Transverse colon (tissue), 4 donors: Measurements from ENCODE around the gene PDE3B. TPM values are rescaled to one million over a fixed set of nuclear protein-coding genes. Genes with fewer than 3 reads are reported as not detected.
A peak's percentile ranks its signal among the peaks of the same experiment; 100 is the strongest.
"Not testable (repeated sequence)": the region's sequence is repeated elsewhere in the genome, so short reads cannot be mapped to it uniquely, and the experiment has no call there.

ENCODE experiments used
- DNase-seq: peaks from one replicate; pipeline ENCODE4 v3.0.0-alpha.2; 2019
- H3K27ac ChIP-seq, 4 donors: fragments of 200-600 bp; sonication (generic); 2 replicates each; pipeline ENCODE4 v1.5.1; 2016 to 2018; ENCODE audit warnings: inconsistent platforms in 4 of 4
- H3K27me3 ChIP-seq: fragments of 200-600 bp; sonication (generic); 2 replicates; pipeline ENCODE4 v1.5.1; 2017; ENCODE audit warnings: inconsistent platforms
- H3K36me3 ChIP-seq, 4 donors: fragments of 200-600 bp; sonication (generic); 2 replicates each; pipeline ENCODE4 v1.5.1; 2017 to 2019; ENCODE audit warnings: inconsistent platforms in 4 of 4
- H3K4me1 ChIP-seq, 4 donors: fragments of 200-600 bp; sonication (generic); 2 replicates each; pipeline ENCODE4 v1.5.1; 2017 to 2020; ENCODE audit warnings: inconsistent platforms in 4 of 4
- H3K4me3 ChIP-seq, 4 donors: fragments of 200-600 bp; sonication (generic); 1 replicate in 1 of 4; 2 replicates in 3 of 4; pipeline versions ENCODE4 v1.5.1 to v1.6.1; 2017 to 2019; ENCODE audit warnings: inconsistent platforms in 4 of 4
- H3K9me3 ChIP-seq, 2 donors: fragments of 200-600 bp; sonication (generic); 2 replicates each; pipeline ENCODE4 v1.5.1; 2017 to 2019; ENCODE audit warnings: inconsistent platforms in 2 of 2
- EP300 ChIP-seq: sonication (generic); formaldehyde crosslinking; IDR thresholded peaks from one replicate; pipeline ENCODE4 v1.6.1; 2017; ENCODE audit warnings: antibody characterized with exemption, low read depth
- POLR2A ChIP-seq: fragments of 450-650 bp; IDR thresholded peaks from one replicate; pipeline ENCODE4 v1.6.1; 2016; ENCODE audit warnings: antibody characterized with exemption, mild to moderate bottlenecking, moderate library complexity
- POLR2AphosphoS5 ChIP-seq, 3 donors: sonication (generic); formaldehyde crosslinking; IDR thresholded peaks; one replicate each; pipeline ENCODE4 v1.6.1; 2016; ENCODE audit warnings: antibody characterized with exemption in 3 of 3
- WGBS, 2 donors: methylation state at CpG; one replicate each; pipeline ENCODE4 v1.1.5; 2018; ENCODE audit warnings: low coverage in 1 of 2; 5-methylcytosine and 5-hydroxymethylcytosine counted together
- in situ Hi-C, 4 donors: fragments of 200-750 bp; cut with MboI; loops; one replicate each; pipeline versions ENCODE4 v1.15.0 to v1.15.1; 2017; ENCODE audit warnings: low sequenced_read_pairs in 3 of 4, low pct_ligation_motif_present in 1 of 4, low pct_unique_long_range_greater_than_20kb in 1 of 4
- intact Hi-C: fragments of 100-400 bp; cut with DNase I; formaldehyde crosslinking; loops from one replicate; pipeline ENCODE4 v1.15.1; 2023; ENCODE audit warnings: low total_unique reads
- total RNA-seq, 4 donors: library from RNA; depleted of rRNA; stranded (reverse); fragments of >200 nt; gene quantifications; one replicate each; pipeline ENCODE4 v1.1.0, GENCODE V29; 2016
- TF ChIP-seq, protein P1 (sequence below), 5 experiments: fragments of 200-600 bp in 3 of 5; fragments of 450-650 bp in 2 of 5; sonication (generic) in 3 of 5; IDR thresholded peaks; 1 replicate in 2 of 5; 2 replicates in 3 of 5; pipeline ENCODE4 v1.5.1; 2016 to 2017; ENCODE audit warnings: antibody characterized with exemption in 5 of 5, inconsistent platforms in 3 of 5, mild to moderate bottlenecking in 2 of 5, moderate library complexity in 1 of 5

Gene PDE3B
- total RNA-seq, 4 donors from 2014 or later, result 48.1 to 91.1 (median 66.1) TPM

DNA sequence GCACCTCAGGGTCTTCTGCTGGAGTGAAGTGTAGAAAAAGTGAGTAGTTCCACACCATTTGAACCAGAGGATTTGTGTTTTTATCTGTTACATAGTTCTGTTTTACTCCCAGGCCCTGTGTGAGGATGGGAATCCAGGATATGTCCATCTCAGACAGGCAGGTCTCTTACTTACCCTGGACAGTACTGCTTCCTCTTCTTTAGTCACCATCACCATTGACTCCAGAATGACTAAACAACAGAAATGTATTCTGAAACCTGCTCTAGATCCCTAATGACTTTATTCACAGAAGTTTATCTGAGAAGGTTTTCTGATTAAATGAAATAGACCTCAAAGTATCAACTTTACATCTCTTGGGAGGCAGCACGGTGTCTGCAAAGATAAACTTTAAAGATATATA is 214.8 kb downstream of the PDE3B start:
- no peaks in the 10 kb centered on the region for H3K9me3 ChIP-seq
- intact Hi-C loops (no loop called here), in situ Hi-C loops (no loop called here)
- DNase-seq, result no peak
- H3K27ac ChIP-seq, result no peak overlapping the region
- WGBS, 2 donors, result 77% methylated on average over 1 of the region's 1 CpG
- H3K4me3 ChIP-seq, result no peak overlapping the region
- peaks cover 0 to 4% (median 0%) of the 10 kb centered on the region in 4 donors for H3K36me3 ChIP-seq
- peaks cover 0 to 10% (median 2%) of the 10 kb centered on the region in 4 donors for H3K4me1 ChIP-seq
- H3K27me3 ChIP-seq, result no peaks in the 10 kb centered on the region
- TF ChIP-seq EP300 (no peak), POLR2AphosphoS5 (IDR thresholded peaks at IDR 0.05) (no peak), POLR2A (no peak)
- TF ChIP-seq, protein P1, sequence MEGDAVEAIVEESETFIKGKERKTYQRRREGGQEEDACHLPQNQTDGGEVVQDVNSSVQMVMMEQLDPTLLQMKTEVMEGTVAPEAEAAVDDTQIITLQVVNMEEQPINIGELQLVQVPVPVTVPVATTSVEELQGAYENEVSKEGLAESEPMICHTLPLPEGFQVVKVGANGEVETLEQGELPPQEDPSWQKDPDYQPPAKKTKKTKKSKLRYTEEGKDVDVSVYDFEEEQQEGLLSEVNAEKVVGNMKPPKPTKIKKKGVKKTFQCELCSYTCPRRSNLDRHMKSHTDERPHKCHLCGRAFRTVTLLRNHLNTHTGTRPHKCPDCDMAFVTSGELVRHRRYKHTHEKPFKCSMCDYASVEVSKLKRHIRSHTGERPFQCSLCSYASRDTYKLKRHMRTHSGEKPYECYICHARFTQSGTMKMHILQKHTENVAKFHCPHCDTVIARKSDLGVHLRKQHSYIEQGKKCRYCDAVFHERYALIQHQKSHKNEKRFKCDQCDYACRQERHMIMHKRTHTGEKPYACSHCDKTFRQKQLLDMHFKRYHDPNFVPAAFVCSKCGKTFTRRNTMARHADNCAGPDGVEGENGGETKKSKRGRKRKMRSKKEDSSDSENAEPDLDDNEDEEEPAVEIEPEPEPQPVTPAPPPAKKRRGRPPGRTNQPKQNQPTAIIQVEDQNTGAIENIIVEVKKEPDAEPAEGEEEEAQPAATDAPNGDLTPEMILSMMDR (IDR thresholded peaks at IDR 0.05), result no peak

DNA sequence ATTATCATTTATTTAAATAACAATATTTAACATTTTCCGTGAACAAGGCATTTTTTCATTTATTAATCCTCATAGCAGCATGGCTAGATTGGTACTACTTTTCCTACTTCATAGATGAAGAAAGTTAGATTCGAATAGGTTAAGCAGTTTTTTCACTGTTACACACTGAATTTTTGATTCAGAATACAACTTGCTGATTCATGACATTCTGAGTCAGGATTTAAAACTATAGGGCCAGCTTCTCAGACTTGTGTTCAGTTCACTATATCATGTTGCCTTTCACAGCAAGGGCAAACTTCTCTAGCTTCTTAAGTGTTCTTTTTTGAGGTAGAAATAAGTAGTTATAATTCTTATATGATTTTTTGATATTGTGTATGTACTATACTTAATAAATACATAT is 216.9 kb downstream of the PDE3B start:
- no peaks in the 10 kb centered on the region for H3K9me3 ChIP-seq
- no peak overlapping the region for H3K27ac ChIP-seq
- H3K4me3 ChIP-seq, result no peak overlapping the region
- H3K36me3 ChIP-seq, result peaks cover 0 to 6% (median 2%) of the 10 kb centered on the region in 4 donors
- intact Hi-C loops, result loop anchor here (5.0 kb wide), 1 partner anchor 73 kb away; no protein-coding TSS in a partner anchor
- H3K4me1 ChIP-seq, result peaks cover 0 to 10% (median 2%) of the 10 kb centered on the region in 4 donors
- TF ChIP-seq POLR2A (no peak), POLR2AphosphoS5 (IDR thresholded peaks at IDR 0.05) (no peak), EP300 (no peak)
- TF ChIP-seq, protein P1 (IDR thresholded peaks at IDR 0.05), result no peak
- no peak for DNase-seq
- in situ Hi-C loops, result no loop called here
- WGBS, 2 donors, result 83 to 84% methylated on average over 2 of the region's 2 CpGs
- no peaks in the 10 kb centered on the region for H3K27me3 ChIP-seq

DNA sequence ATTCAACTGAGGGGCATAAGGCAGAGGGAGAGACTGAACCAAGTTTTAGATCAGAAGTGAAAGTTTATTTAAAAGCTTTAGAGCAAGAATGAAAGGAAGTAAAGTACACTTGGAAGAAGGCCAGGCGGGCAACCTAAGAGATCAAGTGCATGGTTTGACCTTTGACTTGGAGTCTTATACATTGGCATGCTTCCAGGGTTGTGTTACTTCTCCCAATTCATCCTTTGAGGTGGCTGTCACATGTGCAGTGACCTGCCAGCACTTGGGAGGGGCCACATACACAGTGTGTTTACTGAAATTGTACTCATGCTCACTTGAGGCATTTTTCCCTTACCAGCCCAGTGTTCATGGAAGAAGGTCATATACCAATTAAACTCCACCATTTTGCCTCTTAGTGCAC is 218.1 kb downstream of the PDE3B start:
- 67 to 76% methylated on average over 1 of the region's 1 CpG for WGBS, 2 donors
- H3K9me3 ChIP-seq, result no peaks in the 10 kb centered on the region
- in situ Hi-C loops (no loop called here), intact Hi-C loops (loop anchor here (5.0 kb wide), 1 partner anchor 74 kb away; no protein-coding TSS in a partner anchor)
- peaks cover 0 to 6% (median 2%) of the 10 kb centered on the region in 4 donors for H3K36me3 ChIP-seq
- peak; percentile 73 for DNase-seq
- TF ChIP-seq, protein P1 (IDR thresholded peaks at IDR 0.05), result no peak
- peak in 2 of 3 donors; percentile 58 to 64 for TF ChIP-seq POLR2AphosphoS5 (IDR thresholded peaks at IDR 0.05)
- H3K27ac ChIP-seq, result peak overlapping the region in 3 of 4 donors; percentile 26 to 45 (median 40)
- H3K4me1 ChIP-seq, result peaks cover 0 to 10% (median 2%) of the 10 kb centered on the region in 4 donors
- H3K27me3 ChIP-seq, result no peaks in the 10 kb centered on the region
- no peak overlapping the region for H3K4me3 ChIP-seq

DNA sequence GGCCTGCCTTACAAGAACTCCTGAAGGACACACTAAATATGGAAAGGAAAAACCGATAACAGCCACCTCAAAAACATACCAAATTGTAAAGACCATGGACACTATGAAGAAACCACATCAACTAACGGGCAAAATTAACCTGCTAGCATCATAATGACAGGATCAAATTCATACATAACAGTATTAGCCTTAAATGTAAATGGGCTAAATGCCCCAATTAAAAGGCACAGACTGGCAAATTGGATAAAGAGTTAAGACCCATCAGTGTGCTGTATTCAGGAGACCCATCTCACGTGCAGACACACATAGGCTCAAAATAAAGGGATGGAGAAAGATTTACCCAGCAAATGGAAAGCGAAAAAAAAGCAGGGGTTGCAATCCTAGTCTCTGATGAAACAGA is 220.2 kb downstream of the PDE3B start:
- intact Hi-C loops, result loop anchor here (5.0 kb wide), 1 partner anchor 76 kb away; no protein-coding TSS in a partner anchor
- in situ Hi-C loops, result not testable (repeated sequence)

DNA sequence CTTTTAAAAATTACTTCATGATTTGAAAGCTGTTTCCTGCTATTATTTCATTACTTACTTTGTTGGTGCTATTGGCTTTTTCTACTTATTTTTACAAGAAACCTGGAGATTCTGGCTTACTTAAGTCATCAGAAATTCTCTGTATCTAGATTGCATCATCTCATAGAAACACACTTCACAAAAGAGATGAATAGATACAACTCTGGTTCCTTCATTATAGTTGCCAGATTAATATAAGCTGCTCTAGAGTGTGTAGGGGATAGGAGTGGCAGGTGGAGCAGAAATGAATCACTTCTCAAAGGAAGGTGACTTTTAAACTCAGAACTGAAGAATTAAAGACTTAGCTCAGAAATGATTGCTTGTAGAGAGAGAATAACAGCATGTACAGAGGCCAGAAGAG is 228.4 kb downstream of the PDE3B start:
- Histone ChIP-seq H3K4me1 (no peaks in the 10 kb centered on the region), H3K27me3 (no peaks in the 10 kb centered on the region), H3K27ac (no peak overlapping the region), H3K36me3 (peaks cover 0 to 11% (median 0%) of the 10 kb centered on the region in 4 donors), H3K9me3 (no peaks in the 10 kb centered on the region), H3K4me3 (no peak overlapping the region)
- DNase-seq, result no peak
- TF ChIP-seq, protein P1 (IDR thresholded peaks at IDR 0.05), result no peak
- TF ChIP-seq POLR2A (no peak), POLR2AphosphoS5 (IDR thresholded peaks at IDR 0.05) (no peak)
- intact Hi-C loops, result no loop called here
- in situ Hi-C loops, result no loop called here

More for the DNA sequence above, 220.2 kb downstream of the PDE3B start:
- not testable (repeated sequence) for H3K9me3 ChIP-seq, H3K36me3 ChIP-seq, DNase-seq, H3K27me3 ChIP-seq, H3K4me1 ChIP-seq, H3K4me3 ChIP-seq, H3K27ac ChIP-seq
- WGBS, 2 donors, result 90 to 92% methylated on average over 4 of the region's 4 CpGs
